Calu3 (cell line): ENCODE results near the gene WWOX. TPM values are rescaled to one million over a fixed set of nuclear protein-coding genes. Genes with fewer than 3 reads are reported as not detected.

ENCODE experiments used
- BruUV-seq: library from RNA; stranded (reverse); fragments of 400-500 nt; replicated peaks from 2 replicates; lab custom pipeline; 2021; lab: Mats Ljungman, UMichigan
- CTCF ChIA-PET: fragments of 300-600 bp; sonication (Branson Sonifier 250); formaldehyde crosslinking; loops from one replicate; lab custom pipeline; 2022; ENCODE audit warnings: antibody characterized with exemption; lab: Charles Lee
- DNase-seq: peaks from one replicate; pipeline ENCODE4 v3.0.0; 2022
- H3K27ac Mint-ChIP-seq: one replicate; pipeline ENCODE4 v1.8.0; 2022; ENCODE audit warnings: mixed read lengths; ENCODE audit not compliant: unreplicated experiment
- H3K27me3 Mint-ChIP-seq: one replicate; pipeline ENCODE4 v1.8.0; 2022; ENCODE audit warnings: mixed read lengths; ENCODE audit not compliant: unreplicated experiment
- H3K36me3 Mint-ChIP-seq: one replicate; pipeline ENCODE4 v1.8.0; 2022; ENCODE audit warnings: mild to moderate bottlenecking, moderate library complexity, mixed read lengths; ENCODE audit not compliant: insufficient read depth, unreplicated experiment
- H3K4me1 Mint-ChIP-seq: one replicate; pipeline ENCODE4 v1.8.0; 2022; ENCODE audit warnings: mild to moderate bottlenecking, low read depth, mixed read lengths; ENCODE audit not compliant: unreplicated experiment
- H3K4me3 Mint-ChIP-seq: one replicate; pipeline ENCODE4 v1.8.0; 2022; ENCODE audit warnings: mild to moderate bottlenecking, low read depth, moderate library complexity, mixed read lengths; ENCODE audit not compliant: unreplicated experiment
- H3K9me3 Mint-ChIP-seq: one replicate; pipeline ENCODE4 v1.8.0; 2022; ENCODE audit warnings: low read depth, mixed read lengths; ENCODE audit not compliant: unreplicated experiment
- CTCF ChIP-seq: fragments of 200-600 bp; IDR thresholded peaks from one replicate; pipeline ENCODE4 v1.8.0; 2022; ENCODE audit warnings: antibody characterized with exemption; ENCODE audit not compliant: unreplicated experiment
- intact Hi-C: fragments of 100-400 bp; cut with micrococcal nuclease; formaldehyde crosslinking; loops from one replicate; pipeline ENCODE4 v1.10.0; 2022; ENCODE audit not compliant: unreplicated experiment
- total RNA-seq: library from RNA; stranded (reverse); gene quantifications from 2 replicates; pipeline ENCODE4 v1.2.3, GENCODE V29; 2022

WWOX gene
- total RNA-seq, 1 experiment from 2014 or later: 33.5 TPM

- CTCF ChIA-PET: no interaction called here
- H3K4me1 Mint-ChIP-seq: no peaks in the 10 kb centered on the region
- H3K27me3 Mint-ChIP-seq: no peaks in the 10 kb centered on the region
- no peak for DNase-seq
- H3K4me3 Mint-ChIP-seq: no peak overlapping the region
- intact Hi-C loops: no loop called here
- no peak overlapping the region for H3K27ac Mint-ChIP-seq
- H3K36me3 Mint-ChIP-seq: no peaks in the 10 kb centered on the region
- peaks cover 2% of the 10 kb centered on the region for H3K9me3 Mint-ChIP-seq
- no TSS peak for BruUV-seq
- no peak for TF ChIP-seq CTCF
Observed at GRCh38 chr16:78788696-78789095, 689.2 kb downstream of the WWOX start.

GRCh38 chr16:78789561-78789960, 690.1 kb downstream of the WWOX start:
- no peaks in the 10 kb centered on the region for H3K36me3 Mint-ChIP-seq
- CTCF ChIA-PET: no interaction called here
- TF ChIP-seq CTCF: no peak
- H3K9me3 Mint-ChIP-seq: peaks cover 3% of the 10 kb centered on the region
- intact Hi-C loops: no loop called here
- H3K27ac Mint-ChIP-seq: no peak overlapping the region
- BruUV-seq: no TSS peak
- no peak overlapping the region for H3K4me3 Mint-ChIP-seq
- no peaks in the 10 kb centered on the region for H3K27me3 Mint-ChIP-seq
- no peaks in the 10 kb centered on the region for H3K4me1 Mint-ChIP-seq
- no peak for DNase-seq

- intact Hi-C loops: no loop called here
- CTCF ChIA-PET: no interaction called here
- BruUV-seq: no TSS peak
- no peak for DNase-seq
- Mint-ChIP-seq H3K4me3 (no peak overlapping the region), H3K27me3 (no peaks in the 10 kb centered on the region), H3K27ac (no peak overlapping the region), H3K36me3 (no peaks in the 10 kb centered on the region), H3K9me3 (peaks cover 10% of the 10 kb centered on the region), H3K4me1 (no peaks in the 10 kb centered on the region)
- no peak for TF ChIP-seq CTCF
Observed at GRCh38 chr16:78791011-78791410, 691.6 kb downstream of the WWOX start.

- no peaks in the 10 kb centered on the region for H3K36me3 Mint-ChIP-seq
- intact Hi-C loops: no loop called here
- CTCF ChIA-PET: no interaction called here
Observed at GRCh38 chr16:78791926-78792325, 692.5 kb downstream of the WWOX start.

More at GRCh38 chr16:78791926-78792325, 692.5 kb downstream of the WWOX start:
- H3K4me3 Mint-ChIP-seq: no peak overlapping the region
- no peak overlapping the region for H3K27ac Mint-ChIP-seq
- H3K27me3 Mint-ChIP-seq: no peaks in the 10 kb centered on the region
- DNase-seq: no peak
- BruUV-seq: no TSS peak
- H3K4me1 Mint-ChIP-seq: no peaks in the 10 kb centered on the region
- peaks cover 10% of the 10 kb centered on the region for H3K9me3 Mint-ChIP-seq
- no peak for TF ChIP-seq CTCF
